Measurements from ENCODE around the gene MPZL1. TPM values are rescaled to one million over a fixed set of nuclear protein-coding genes. Genes with fewer than 3 reads are reported as not detected.

Gene MPZL1
- total and polyA plus RNA-seq, 8 donors = 6.3 to 46.6 (median 19.2) TPM

- peak overlapping the region; percentile 47 to 68 (median 62) for H3K4me3 ChIP-seq
These were observed 7.2 kb upstream of the MPZL1 start for GRCh38 chr1:167714439-167715156.

GRCh38 chr1:167715157-167715999, 6.4 kb upstream of the MPZL1 start:
- intact Hi-C loops (cut with DNase I) = no loop called here
- FAIRE-seq = peak; percentile 75
- 1% methylated on average over 26 of the region's 26 CpGs for WGBS, 2 donors

More at GRCh38 chr1:167714439-167715156, 7.2 kb upstream of the MPZL1 start:
- ATAC-seq (peak; percentile 67 to 80 (median 74)), FAIRE-seq (no peak), DNase-seq (peak; percentile 32 to 99 (median 92))
- TF ChIP-seq CTCF (IDR thresholded peaks at IDR 0.05) = no peak
- no peaks in the 10 kb centered on the region for H3K27me3 ChIP-seq
- H3K27ac ChIP-seq = peak overlapping the region; percentile 73 to 87 (median 81)
- no peaks in the 10 kb centered on the region for H3K36me3 ChIP-seq
- intact Hi-C loops (cut with DNase I) = no loop called here
- WGBS, 2 donors = 0% methylated on average over 50 of the region's 50 CpGs
- no peaks in the 10 kb centered on the region for H3K9me3 ChIP-seq
- H3K4me1 ChIP-seq = no peaks in the 10 kb centered on the region

GRCh38 chr1:167716000-167716271, 5.8 kb upstream of the MPZL1 start:
- FAIRE-seq (no peak), DNase-seq (no peak), ATAC-seq (no peak)
- intact Hi-C loops (cut with DNase I) = no loop called here
- Histone ChIP-seq H3K27me3 (no peaks in the 10 kb centered on the region), H3K4me1 (no peaks in the 10 kb centered on the region), H3K4me3 (peak overlapping the region; percentile 9 to 68 (median 48)), H3K9me3 (no peaks in the 10 kb centered on the region), H3K36me3 (no peaks in the 10 kb centered on the region), H3K27ac (peak overlapping the region in 3 of 4 donors; percentile 73 to 87 (median 83))
- TF ChIP-seq CTCF (IDR thresholded peaks at IDR 0.05) = no peak
- WGBS, 2 donors = 1% methylated on average over 4 of the region's 4 CpGs

More at GRCh38 chr1:167715157-167715999, 6.4 kb upstream of the MPZL1 start:
- TF ChIP-seq CTCF (IDR thresholded peaks at IDR 0.05) = peak; percentile 47 to 78 (median 60)
- H3K27ac ChIP-seq = peak overlapping the region; percentile 73 to 87 (median 81)
- no peaks in the 10 kb centered on the region for H3K36me3 ChIP-seq
- ATAC-seq (peak; percentile 67 to 81 (median 74)), DNase-seq (peak in 5 of 6 donors; percentile 74 to 90 (median 80))
- H3K4me1 ChIP-seq = no peaks in the 10 kb centered on the region
- no peaks in the 10 kb centered on the region for H3K9me3 ChIP-seq
- H3K27me3 ChIP-seq = no peaks in the 10 kb centered on the region
- peak overlapping the region; percentile 9 to 68 (median 58) for H3K4me3 ChIP-seq

GRCh38 chr1:167717351-167717750, 4.4 kb upstream of the MPZL1 start:
- no peaks in the 10 kb centered on the region for H3K4me1 ChIP-seq
- no peak for FAIRE-seq
- no peak for TF ChIP-seq CTCF (IDR thresholded peaks at IDR 0.05)
- intact Hi-C loops (cut with DNase I) = no loop called here
- H3K27me3 ChIP-seq = no peaks in the 10 kb centered on the region
- no peaks in the 10 kb centered on the region for H3K9me3 ChIP-seq
- no peak overlapping the region for H3K4me3 ChIP-seq
- 79 to 83% methylated on average over 3 of the region's 3 CpGs for WGBS, 2 donors
- no peak overlapping the region for H3K27ac ChIP-seq
- DNase-seq = no peak
- H3K36me3 ChIP-seq = no peaks in the 10 kb centered on the region
- ATAC-seq = no peak

All from pancreas (tissue), 10 donors.